ENCODE measurements around the gene DRC1.
"Not testable (repeated sequence)": the region's sequence is repeated elsewhere in the genome, so short reads cannot be mapped to it uniquely, and the experiment has no call there.

Gene DRC1

GRCh38 chr2:26463244-26464192 is 61.8 kb downstream of the DRC1 start:
- DNase-seq (ENCODE audit: low read depth in 2 of 2) = no peak

DNA sequence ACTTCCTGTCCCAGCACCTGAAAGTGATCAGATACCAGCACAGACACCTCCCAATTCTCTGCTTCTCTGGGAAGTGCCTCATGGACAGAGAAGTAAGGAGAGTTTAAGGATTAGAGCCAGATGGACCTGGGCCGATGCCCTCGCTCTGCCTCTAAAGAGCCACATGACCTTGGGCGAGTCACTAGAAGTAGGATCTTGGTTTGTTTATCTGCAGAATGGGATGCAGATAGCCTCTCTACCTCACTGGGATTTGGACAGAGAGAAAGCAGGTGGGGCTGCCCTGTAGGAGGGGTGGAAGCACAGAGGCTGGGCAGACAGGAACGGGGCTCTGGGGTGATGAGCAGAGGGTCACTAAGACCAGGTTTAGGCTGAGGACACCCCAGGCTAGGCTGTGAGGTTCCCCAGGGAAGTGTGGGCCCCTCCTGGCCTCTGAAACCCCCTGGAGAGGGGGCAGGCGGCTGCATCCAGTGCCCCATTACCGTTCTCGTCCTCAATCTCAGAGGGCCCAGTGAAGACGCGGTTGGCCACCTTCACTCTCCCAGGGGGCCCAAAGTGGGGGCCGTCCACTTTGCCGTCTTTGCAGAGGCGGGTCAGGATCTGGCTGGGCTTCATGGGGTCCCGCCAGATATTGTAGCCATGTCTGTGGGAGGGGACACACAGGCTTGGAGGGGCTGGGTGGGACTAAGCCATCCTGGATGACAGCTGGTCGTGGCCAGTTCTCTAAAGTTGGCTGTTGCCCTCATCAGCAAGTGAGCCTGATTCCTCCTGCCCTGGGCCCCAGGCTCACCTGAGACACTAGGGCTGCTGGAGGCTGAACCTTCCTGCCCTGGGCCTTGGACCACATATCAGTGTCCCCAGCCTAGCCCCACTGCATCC is 62.9 kb downstream of the DRC1 start:
- DNase-seq (ENCODE audit: low read depth in 2 of 2) = no peak

DNA sequence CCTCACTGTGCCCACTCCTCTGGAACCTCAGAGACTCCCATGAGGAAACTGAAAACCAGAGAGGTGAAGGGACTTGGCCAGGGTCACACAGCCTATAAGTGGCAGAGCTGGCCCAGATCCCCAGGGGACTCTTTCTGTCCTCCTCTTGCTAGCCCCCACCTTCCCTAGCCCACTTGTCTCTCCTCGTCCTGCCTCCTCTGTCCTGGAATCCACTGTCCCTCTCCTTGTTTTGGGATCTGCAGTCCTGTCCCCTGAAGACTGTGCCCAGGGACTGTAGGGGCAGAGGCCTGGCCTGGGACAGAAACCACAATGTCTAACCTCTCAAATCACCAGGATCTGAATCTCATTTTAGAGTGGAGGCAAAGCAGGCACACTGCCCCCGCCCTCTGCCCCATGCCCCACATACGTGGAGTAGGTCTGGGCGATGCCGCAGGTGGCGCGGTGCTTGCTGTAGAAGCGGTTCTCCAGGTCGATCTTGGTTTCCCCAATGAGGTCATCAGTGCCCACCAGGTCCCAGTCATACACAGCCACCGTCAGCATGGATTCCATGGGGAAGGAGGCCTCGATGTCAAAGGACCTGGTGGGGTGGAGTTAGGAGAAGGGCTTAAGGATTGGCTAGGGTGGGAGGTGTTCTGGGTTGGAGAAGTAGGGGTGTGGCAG is 63.7 kb downstream of the DRC1 start:
- DNase-seq (ENCODE audit: low read depth in 2 of 2) = no peak

GRCh38 chr2:26465981-26466471 is 64.3 kb downstream of the DRC1 start:
- DNase-seq (ENCODE audit: low read depth in 2 of 2) = no peak

DNA sequence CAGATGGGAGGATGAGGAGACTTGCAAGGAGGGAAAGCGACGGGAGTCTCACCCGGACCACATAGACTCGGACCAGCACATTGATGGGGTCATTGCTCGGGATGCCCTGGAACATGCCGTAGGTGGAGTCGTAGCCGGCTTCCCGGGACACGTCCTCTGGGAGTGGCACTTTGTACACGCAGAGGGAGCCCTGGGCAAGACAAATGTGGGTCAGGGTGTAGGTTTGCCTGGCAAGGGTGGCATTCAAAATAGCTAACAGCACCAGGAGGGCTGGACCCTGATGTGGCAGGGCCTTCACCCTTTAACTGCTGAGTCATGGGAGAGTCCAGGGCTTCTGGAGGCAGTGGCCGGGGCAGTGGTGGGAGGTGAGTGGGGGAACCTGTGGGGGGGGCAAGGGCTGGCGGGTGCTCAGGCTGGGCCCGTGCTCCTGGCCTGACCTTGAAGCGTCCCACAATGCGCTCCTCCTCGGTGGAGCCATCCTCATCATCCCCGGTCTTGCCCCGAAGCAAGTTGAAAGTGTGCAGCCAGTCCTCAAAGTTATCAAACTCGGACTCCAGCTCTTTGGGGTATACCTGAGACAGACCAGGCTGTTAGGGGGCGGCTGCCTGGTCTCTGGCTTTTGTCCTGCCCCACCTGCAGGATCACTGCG is 65.1 kb downstream of the DRC1 start:
- no peak for DNase-seq (ENCODE audit: low read depth in 2 of 2)

DNA sequence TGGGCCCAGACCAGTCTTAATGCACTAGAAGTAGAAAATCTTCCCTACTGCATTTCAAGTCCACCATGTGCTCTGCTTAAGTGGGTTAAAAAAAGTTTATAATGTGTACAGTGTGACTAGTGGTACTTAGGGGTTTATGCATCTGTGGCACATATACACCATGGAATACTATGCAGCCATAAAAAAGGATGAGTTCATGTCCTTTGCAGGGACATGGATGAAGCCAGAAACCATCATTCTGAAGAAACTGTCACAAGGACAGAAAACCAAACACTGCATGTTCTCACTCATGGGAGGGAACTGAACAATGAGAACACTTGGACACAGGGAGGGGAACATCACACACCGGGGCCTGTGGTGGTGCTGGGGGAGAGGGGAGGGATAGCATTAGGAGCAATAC is 66.8 kb downstream of the DRC1 start:
- not testable (repeated sequence) for DNase-seq (ENCODE audit: low read depth in 2 of 2)

- peak; percentile 59 to 74 for DNase-seq (ENCODE audit: low read depth in 2 of 2)
Measured at GRCh38 chr2:26469092-26469710, 67.5 kb downstream of the DRC1 start.

DNA sequence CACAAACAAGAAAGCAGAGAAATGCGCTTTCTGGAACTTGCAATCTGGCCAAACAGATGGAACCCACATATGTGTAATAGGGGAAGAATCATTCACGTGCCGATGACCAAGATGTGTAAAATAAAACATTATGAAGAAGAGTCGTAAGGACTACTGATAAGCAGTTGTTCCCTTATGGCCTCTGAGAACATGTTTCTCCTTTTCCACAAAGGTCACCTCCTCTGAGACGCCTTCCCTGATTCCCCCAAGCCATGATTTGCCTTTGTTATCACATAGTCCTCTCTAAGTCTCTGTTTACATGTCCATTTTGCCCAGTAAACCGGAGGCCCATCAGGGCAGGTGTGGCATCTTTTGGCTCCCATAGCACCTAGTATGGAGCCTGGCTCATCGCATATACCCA is 68.2 kb downstream of the DRC1 start:
- no peak for DNase-seq (ENCODE audit: low read depth in 2 of 2)

DNA sequence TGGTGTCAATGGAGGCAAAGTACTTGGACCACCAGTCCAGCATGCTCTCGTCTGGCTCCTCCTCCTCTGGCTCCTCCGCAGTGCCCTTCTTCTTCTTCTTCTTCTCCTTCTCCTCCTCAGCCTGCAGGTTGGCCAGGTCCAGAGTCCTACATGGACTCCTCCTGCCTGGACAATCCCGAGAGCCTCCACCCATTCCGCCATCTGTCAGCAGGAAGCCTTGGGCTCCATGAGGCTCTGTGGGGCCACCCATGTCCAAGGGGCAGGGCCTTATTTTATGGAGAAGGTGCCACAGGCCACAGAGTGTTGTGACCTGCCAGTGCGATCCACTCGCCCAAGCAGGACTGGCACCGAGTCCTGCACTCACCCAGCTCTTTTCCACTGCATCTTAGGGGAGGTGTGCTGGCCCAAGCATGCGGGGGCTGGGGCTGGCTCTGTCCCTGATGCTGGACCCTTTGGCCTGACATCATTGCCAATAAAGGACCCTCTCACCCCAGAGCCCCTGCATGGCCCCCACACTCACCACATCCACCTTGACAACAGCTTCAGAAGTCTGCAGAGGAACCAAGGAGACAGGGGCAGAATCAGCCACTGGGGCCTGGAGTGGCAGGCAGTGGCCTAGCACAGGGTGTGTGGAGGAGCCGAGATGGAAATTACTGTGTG is 69.0 kb downstream of the DRC1 start:
- DNase-seq (ENCODE audit: low read depth in 2 of 2) = no peak

- DNase-seq (ENCODE audit: low read depth in 2 of 2) = no peak
Measured at GRCh38 chr2:26471289-26471688, 69.6 kb downstream of the DRC1 start.

DNA sequence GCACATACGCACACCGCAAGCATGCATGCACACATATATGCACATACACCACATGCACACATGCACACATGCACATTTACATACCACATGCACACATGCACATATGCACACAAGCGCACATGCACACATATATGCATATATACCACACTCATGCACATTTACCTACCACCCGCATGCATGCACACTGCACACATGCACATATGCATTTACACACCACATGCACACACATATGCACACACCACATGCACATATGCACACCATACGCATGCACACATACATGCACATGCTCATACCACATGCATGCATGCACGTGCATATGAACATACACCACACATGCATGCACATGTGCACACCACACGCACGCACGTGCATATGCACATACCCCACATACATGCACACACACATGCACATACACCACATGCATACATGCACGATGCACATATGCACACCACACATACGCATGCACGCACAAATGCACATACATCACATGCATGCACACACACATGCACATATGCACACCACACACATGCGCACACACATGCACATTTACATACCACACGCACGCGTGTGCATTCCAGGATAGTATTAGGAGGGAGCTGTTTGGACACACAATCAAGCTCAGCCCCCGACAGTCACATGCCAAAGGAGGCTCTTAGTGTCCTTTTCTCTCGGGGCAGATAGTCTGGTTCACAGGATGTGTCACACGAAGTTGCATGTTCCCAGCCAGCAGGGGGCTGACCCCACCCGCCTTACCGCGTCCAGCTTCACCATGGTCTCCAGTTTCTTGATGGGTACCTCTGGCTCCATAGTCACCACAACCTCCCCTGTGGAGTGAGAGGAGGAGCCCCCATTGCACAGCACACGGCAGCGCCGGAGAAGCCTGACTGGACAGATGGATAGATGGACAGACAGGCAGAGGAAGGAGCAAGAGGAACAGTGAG is 70.3 kb downstream of the DRC1 start:
- DNase-seq (ENCODE audit: low read depth in 2 of 2) = no peak

DNA sequence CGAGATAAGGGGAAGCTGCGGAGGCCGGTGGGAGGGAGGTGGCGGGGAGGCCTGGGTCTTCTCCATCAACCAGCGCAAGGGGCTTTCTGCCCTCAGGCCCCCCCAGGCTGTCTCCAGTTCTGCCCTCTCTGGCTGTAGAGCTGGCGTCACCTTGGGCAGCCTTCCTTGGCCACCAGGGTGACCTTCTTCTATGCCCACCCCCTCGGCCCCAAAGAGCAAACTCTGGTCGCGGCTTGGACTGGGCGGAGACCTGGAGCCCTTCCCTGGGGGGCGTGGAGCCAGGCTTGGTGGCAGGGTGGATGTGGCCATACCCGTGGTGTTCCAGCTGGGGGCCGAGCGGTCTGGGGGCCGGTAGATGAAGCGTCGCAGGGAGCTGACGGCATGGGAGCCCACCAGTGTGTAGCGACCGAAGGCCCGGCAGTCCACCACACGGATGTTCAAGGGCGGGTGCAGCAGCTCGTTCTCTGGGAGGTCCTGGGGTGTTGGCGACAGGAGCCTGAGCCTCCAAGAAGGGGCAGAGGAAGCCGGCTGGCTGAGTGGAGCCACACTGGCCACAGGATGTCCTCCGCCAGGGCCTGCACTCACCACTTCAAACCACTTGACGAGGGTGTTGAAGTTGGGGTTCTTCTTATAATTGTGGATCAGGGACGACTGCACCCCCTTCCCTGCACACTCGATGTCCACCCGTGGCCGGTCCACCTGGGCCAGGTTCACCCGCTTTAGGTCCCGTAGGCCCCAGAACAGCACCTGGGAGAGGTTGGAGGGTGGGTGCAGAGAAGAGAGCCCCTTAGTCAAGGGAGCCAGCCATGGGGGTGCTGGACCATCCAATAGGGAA is 71.3 kb downstream of the DRC1 start:
- DNase-seq (ENCODE audit: low read depth in 2 of 2) = no peak

GRCh38 chr2:26473796-26474195 is 72.1 kb downstream of the DRC1 start:
- DNase-seq (ENCODE audit: low read depth in 2 of 2) = no peak

GRCh38 chr2:26474261-26474785 is 72.6 kb downstream of the DRC1 start:
- no peak for DNase-seq (ENCODE audit: low read depth in 2 of 2)

- DNase-seq (ENCODE audit: low read depth in 2 of 2) = no peak
Measured at GRCh38 chr2:26475037-26475436, 73.3 kb downstream of the DRC1 start.

DNA sequence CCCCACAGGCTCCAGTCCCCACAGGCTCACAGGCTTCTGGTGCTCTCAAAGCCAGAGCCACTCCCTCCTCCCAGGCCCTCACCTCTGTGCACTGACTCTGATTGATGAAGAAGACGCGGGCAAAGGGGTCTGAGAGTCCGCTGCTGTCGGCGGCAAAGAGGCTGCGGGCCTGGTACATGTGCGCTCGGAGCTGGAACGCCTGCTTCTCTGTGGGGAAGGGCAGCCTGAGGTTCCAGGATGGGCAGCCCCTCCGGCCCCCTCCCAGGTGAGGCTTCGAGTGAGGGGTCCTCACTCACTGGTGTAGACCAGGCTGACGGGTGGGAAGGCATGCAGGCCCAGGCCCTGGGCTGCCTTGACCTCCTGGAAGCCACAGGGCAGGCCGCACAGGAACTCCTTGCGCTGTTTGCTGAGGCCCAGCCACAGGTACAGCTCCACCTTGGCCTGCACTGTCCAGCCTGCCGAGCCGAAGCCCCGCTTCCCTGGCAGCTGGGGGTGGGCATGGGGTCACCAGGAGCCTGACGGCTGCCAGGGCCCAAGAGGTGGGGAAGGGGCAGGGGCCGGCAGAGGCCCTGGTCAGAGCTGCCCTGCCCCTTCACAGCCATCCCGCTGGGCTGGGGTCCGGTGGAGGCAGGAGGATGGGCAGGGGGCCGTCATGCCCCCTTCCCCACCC is 74.2 kb downstream of the DRC1 start:
- DNase-seq (ENCODE audit: low read depth in 2 of 2) = no peak

- no peak for DNase-seq (ENCODE audit: low read depth in 2 of 2)
Measured at GRCh38 chr2:26477126-26477910, 75.6 kb downstream of the DRC1 start.

Measured in stimulated activated CD4-positive, alpha-beta T cell treated with anti-CD3 and anti-CD28 coated beads, Interleukin-15, amount 100 ng/mL, for 48 hours (primary cell).